ENCODE results near the gene CLCN2. TPM values are rescaled to one million over a fixed set of nuclear protein-coding genes. Genes with fewer than 3 reads are reported as not detected.

CLCN2 gene
- total RNA-seq, 1 donor from 2014 or later = 9.7 TPM

DNA sequence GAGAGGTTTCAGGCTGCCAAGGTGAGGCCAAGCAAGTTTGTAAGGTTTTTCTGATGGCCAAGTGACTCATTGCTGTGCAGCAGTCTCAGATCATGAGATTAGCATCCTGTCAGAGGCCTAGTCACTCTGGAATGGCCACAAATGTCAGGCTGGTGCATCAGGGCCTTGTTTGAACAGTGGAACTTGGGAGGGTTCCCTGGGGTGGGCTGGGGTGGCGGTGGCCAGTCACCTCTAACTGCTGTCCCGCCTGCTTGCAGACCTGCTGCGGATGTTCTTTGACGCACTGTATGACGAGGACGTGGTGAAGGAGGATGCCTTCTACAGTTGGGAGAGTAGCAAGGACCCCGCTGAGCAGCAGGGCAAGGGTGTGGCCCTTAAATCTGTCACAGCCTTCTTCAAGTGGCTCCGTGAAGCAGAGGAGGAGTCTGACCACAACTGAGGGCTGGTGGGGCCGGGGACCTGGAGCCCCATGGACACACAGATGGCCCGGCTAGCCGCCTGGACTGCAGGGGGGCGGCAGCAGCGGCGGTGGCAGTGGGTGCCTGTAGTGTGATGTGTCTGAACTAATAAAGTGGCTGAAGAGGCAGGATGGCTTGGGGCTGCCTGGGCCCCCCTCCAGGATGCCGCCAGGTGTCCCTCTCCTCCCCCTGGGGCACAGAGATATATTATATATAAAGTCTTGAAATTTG is 26.8 kb downstream of the CLCN2 start:
- DNase-seq (ENCODE audit: extremely low spot score, unreplicated experiment) = no peak
- H3K27me3 Mint-ChIP-seq (ENCODE audit: unreplicated experiment) = no peaks in the 10 kb centered on the region
- TF ChIP-seq, protein P1, sequence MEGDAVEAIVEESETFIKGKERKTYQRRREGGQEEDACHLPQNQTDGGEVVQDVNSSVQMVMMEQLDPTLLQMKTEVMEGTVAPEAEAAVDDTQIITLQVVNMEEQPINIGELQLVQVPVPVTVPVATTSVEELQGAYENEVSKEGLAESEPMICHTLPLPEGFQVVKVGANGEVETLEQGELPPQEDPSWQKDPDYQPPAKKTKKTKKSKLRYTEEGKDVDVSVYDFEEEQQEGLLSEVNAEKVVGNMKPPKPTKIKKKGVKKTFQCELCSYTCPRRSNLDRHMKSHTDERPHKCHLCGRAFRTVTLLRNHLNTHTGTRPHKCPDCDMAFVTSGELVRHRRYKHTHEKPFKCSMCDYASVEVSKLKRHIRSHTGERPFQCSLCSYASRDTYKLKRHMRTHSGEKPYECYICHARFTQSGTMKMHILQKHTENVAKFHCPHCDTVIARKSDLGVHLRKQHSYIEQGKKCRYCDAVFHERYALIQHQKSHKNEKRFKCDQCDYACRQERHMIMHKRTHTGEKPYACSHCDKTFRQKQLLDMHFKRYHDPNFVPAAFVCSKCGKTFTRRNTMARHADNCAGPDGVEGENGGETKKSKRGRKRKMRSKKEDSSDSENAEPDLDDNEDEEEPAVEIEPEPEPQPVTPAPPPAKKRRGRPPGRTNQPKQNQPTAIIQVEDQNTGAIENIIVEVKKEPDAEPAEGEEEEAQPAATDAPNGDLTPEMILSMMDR (IDR thresholded peaks at IDR 0.05) = no peak
- H3K27ac Mint-ChIP-seq (ENCODE audit: unreplicated experiment) = peak overlapping the region; percentile 78
- peaks cover 40% of the 10 kb centered on the region for H3K36me3 Mint-ChIP-seq (ENCODE audit: unreplicated experiment)
- peak overlapping the region; percentile 26 for H3K4me3 Mint-ChIP-seq (ENCODE audit: unreplicated experiment)
- peaks cover 34% of the 10 kb centered on the region for H3K4me1 Mint-ChIP-seq (ENCODE audit: unreplicated experiment)
- no peaks in the 10 kb centered on the region for H3K9me3 Mint-ChIP-seq (ENCODE audit: unreplicated experiment)

DNA sequence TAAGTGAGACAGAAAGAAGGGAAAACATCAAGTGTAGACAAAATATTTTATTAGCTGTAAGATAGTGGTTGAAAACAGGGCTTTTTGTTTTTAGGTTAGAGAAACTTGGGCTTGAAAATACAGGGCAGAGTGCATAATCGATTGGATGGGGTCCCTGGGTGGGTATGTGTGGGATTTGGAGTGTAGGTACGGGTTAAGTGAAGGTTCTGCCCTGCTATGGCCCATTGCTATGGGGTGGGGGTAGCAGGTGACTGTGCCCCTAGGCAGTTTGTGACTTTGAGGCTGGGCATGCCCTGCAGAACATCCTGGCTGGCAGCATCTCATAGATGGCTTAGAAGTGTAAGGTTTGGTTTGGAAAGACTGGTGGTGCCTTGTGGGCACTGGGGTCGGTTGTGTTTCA is 27.7 kb downstream of the CLCN2 start:
- TF ChIP-seq, protein P1 (IDR thresholded peaks at IDR 0.05) = no peak
- peak overlapping the region; percentile 5 for H3K4me3 Mint-ChIP-seq (ENCODE audit: unreplicated experiment)
- DNase-seq (ENCODE audit: extremely low spot score, unreplicated experiment) = no peak
- peaks cover 31% of the 10 kb centered on the region for H3K4me1 Mint-ChIP-seq (ENCODE audit: unreplicated experiment)
- no peaks in the 10 kb centered on the region for H3K9me3 Mint-ChIP-seq (ENCODE audit: unreplicated experiment)
- peak overlapping the region; percentile 78 for H3K27ac Mint-ChIP-seq (ENCODE audit: unreplicated experiment)
- H3K36me3 Mint-ChIP-seq (ENCODE audit: unreplicated experiment) = peaks cover 48% of the 10 kb centered on the region
- no peaks in the 10 kb centered on the region for H3K27me3 Mint-ChIP-seq (ENCODE audit: unreplicated experiment)

DNA sequence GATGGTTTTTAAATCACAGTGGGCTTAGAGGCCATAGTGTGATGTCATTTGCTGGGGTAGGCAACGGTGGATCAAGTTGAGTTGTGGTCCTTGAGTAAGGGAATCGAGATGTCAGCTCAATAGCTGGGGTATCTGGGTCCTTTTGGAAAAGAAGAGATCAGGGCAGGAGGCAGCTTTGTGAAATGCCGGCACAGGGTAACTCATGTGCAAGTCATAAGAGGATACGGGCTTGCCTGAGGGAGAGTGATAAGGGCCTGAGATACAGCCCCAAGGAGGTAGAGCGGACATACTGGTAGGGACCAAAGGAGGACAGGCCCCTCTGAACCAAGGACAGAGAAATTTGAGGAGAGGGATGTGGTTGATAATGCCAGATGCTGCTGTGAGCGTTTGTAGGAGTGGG is 28.2 kb downstream of the CLCN2 start:
- no peak overlapping the region for H3K4me3 Mint-ChIP-seq (ENCODE audit: unreplicated experiment)
- no peaks in the 10 kb centered on the region for H3K9me3 Mint-ChIP-seq (ENCODE audit: unreplicated experiment)
- peaks cover 31% of the 10 kb centered on the region for H3K4me1 Mint-ChIP-seq (ENCODE audit: unreplicated experiment)
- TF ChIP-seq, protein P1 (IDR thresholded peaks at IDR 0.05) = no peak
- DNase-seq (ENCODE audit: extremely low spot score, unreplicated experiment) = no peak
- H3K36me3 Mint-ChIP-seq (ENCODE audit: unreplicated experiment) = peaks cover 52% of the 10 kb centered on the region
- H3K27ac Mint-ChIP-seq (ENCODE audit: unreplicated experiment) = peak overlapping the region; percentile 56
- H3K27me3 Mint-ChIP-seq (ENCODE audit: unreplicated experiment) = no peaks in the 10 kb centered on the region

DNA sequence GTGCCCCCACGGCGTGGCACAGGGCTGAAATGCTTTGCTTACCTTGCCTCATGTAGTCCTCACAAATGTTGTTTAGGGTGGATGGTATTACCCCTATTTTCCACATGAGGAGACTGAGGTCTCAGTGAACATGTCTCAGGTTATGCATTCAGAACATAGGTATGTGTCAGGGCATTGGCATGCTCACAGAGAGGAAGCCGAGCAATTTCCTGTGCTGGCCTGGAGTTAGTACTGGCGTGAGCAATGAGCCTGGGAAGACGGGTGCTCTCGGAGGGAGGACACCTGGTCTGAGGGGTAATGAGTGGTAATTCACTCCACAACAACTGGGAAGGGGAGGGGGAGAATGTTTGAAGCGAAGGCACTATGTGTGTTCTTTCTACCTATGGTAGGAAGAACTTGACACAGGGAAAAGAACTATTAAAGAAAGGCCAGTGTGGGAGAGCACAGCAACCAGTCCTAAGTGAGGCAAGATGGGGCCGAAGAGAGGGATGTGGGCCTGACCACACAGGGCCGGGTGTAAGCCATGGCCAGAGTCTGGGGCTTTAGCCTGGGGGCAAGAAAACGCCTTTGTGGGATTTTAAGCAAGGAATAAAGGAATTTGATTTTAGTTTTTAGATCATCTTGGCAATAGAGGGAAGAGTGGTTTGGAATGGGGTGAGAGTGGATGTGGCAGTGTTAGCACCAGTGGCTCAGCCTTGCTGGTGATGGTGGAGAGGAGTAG is 28.9 kb downstream of the CLCN2 start:
- H3K4me3 Mint-ChIP-seq (ENCODE audit: unreplicated experiment) = no peak overlapping the region
- peaks cover 25% of the 10 kb centered on the region for H3K4me1 Mint-ChIP-seq (ENCODE audit: unreplicated experiment)
- no peak for DNase-seq (ENCODE audit: extremely low spot score, unreplicated experiment)
- H3K36me3 Mint-ChIP-seq (ENCODE audit: unreplicated experiment) = peaks cover 57% of the 10 kb centered on the region
- no peaks in the 10 kb centered on the region for H3K9me3 Mint-ChIP-seq (ENCODE audit: unreplicated experiment)
- TF ChIP-seq, protein P1 (IDR thresholded peaks at IDR 0.05) = no peak
- peak overlapping the region; percentile 56 for H3K27ac Mint-ChIP-seq (ENCODE audit: unreplicated experiment)
- H3K27me3 Mint-ChIP-seq (ENCODE audit: unreplicated experiment) = no peaks in the 10 kb centered on the region

DNA sequence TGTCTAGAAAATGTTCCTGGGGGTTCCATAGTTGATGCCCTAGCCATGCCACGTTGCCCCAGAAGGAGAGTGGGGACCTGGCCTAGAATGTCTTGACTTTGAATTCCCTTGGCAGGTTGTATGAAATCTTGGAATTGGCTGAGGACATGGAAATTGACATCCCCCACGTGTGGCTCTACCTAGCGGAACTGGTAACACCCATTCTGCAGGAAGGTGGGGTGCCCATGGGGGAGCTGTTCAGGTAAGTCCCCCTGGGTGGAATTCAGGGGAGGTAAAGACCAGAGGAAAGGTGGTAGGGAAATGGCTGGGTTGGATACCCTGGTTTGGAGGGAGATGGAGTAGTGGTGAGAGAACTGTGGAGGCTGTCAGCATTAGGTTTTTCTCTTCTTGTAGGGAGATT is 32.9 kb downstream of the CLCN2 start:
- H3K4me3 Mint-ChIP-seq (ENCODE audit: unreplicated experiment) = no peak overlapping the region
- H3K9me3 Mint-ChIP-seq (ENCODE audit: unreplicated experiment) = no peaks in the 10 kb centered on the region
- no peak for DNase-seq (ENCODE audit: extremely low spot score, unreplicated experiment)
- peaks cover 79% of the 10 kb centered on the region for H3K36me3 Mint-ChIP-seq (ENCODE audit: unreplicated experiment)
- H3K27me3 Mint-ChIP-seq (ENCODE audit: unreplicated experiment) = no peaks in the 10 kb centered on the region
- H3K27ac Mint-ChIP-seq (ENCODE audit: unreplicated experiment) = peak overlapping the region; percentile 53
- TF ChIP-seq, protein P1 (IDR thresholded peaks at IDR 0.05) = no peak
- H3K4me1 Mint-ChIP-seq (ENCODE audit: unreplicated experiment) = peaks cover 9% of the 10 kb centered on the region

Measured in osteocyte (in vitro differentiated cells).